ENCODE data around the gene ADCY2.

GRCh38 chr5:7501061-7501460, 105.1 kb downstream of the ADCY2 start:
- no peak for TF ChIP-seq YY1 (tag by site-specific recombination; IDR thresholded peaks at IDR 0.05)
- no peak for TF ChIP-seq ZNF398 (tag by site-specific recombination; IDR thresholded peaks at IDR 0.05)
- no peak for TF ChIP-seq ZNF747 (tag by site-specific recombination; IDR thresholded peaks at IDR 0.05)
- no peak for TF ChIP-seq ZNF404 (tag by site-specific recombination; IDR thresholded peaks at IDR 0.05)
- TF ChIP-seq ZNF24 (tag by site-specific recombination; IDR thresholded peaks at IDR 0.05): no peak
- TF ChIP-seq, protein P1, sequence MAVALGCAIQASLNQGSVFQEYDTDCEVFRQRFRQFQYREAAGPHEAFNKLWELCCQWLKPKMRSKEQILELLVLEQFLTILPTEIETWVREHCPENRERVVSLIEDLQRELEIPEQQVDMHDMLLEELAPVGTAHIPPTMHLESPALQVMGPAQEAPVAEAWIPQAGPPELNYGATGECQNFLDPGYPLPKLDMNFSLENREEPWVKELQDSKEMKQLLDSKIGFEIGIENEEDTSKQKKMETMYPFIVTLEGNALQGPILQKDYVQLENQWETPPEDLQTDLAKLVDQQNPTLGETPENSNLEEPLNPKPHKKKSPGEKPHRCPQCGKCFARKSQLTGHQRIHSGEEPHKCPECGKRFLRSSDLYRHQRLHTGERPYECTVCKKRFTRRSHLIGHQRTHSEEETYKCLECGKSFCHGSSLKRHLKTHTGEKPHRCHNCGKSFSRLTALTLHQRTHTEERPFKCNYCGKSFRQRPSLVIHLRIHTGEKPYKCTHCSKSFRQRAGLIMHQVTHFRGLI (tag by site-specific recombination; IDR thresholded peaks at IDR 0.05): no peak

All from HEK293 (cell line).